ENCODE results near the gene OPN3. TPM values are rescaled to one million over a fixed set of nuclear protein-coding genes. Genes with fewer than 3 reads are reported as not detected.
A peak's percentile ranks its signal among the peaks of the same experiment; 100 is the strongest.

The OPN3 gene
- total and polyA plus RNA-seq, 9 of the 15 experiments (the other 6 are each of a cell fraction or from before 2014, with no cell fraction given): 4.2 to 34.6 (median 17.0) TPM

DNA sequence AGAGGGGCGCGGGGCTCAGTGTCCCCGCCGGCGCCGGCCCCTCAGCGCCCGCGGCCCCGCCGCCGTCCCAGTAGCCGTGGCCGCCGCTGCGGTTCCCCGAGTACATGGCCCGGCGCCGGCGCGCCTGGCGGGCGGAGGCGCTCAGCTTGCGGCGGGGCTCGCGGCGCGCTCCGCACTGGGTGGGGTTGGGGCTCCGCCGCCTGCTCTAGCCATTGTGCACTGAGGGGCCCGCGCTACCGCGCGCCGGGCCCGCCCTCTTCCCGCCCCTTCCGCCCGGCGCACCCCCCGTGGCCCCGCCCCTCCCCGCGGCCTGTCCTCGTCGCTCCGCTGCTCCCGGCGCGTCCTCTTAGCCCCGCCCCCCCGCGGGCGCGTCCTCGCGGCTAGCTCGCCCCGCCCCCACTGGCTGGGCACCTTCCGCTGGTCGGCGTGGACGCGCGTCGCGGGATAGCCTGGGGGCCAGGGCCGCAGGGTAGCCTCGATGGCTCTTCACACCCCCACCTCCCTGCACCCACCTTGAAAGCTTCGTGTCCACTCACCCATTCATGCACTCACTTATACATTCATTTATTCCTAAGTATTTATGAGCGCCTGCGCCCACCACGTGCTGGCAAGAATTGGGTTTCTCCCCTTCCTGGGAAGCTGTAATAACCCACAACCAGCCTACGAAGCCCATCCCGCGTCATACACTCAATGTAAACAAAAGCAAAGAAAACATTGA, at the start of gene OPN3, which contains the start of gene CHML (continued):
- TF ChIP-seq, protein P1, sequence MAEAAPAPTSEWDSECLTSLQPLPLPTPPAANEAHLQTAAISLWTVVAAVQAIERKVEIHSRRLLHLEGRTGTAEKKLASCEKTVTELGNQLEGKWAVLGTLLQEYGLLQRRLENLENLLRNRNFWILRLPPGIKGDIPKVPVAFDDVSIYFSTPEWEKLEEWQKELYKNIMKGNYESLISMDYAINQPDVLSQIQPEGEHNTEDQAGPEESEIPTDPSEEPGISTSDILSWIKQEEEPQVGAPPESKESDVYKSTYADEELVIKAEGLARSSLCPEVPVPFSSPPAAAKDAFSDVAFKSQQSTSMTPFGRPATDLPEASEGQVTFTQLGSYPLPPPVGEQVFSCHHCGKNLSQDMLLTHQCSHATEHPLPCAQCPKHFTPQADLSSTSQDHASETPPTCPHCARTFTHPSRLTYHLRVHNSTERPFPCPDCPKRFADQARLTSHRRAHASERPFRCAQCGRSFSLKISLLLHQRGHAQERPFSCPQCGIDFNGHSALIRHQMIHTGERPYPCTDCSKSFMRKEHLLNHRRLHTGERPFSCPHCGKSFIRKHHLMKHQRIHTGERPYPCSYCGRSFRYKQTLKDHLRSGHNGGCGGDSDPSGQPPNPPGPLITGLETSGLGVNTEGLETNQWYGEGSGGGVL (CRISPR knock-in tag; IDR thresholded peaks at IDR 0.05): no peak
- TF ChIP-seq BCL6 (CRISPR knock-in tag; IDR thresholded peaks at IDR 0.05) (no peak), SMAD2 (IDR thresholded peaks at IDR 0.05; ENCODE audit: low read depth, low read length) (no peak), ZFX (CRISPR knock-in tag; IDR thresholded peaks at IDR 0.05) (peak; percentile 57), HEY1 (CRISPR knock-in tag; IDR thresholded peaks at IDR 0.05; ENCODE audit: borderline replicate concordance) (no peak), SIN3B (IDR thresholded peaks at IDR 0.05; ENCODE audit: low read depth) (peak; percentile 69; the same call in 1 of the 2 replicates), ZNF668 (CRISPR knock-in tag; IDR thresholded peaks at IDR 0.05) (no peak; the same call in 1 of the 2 replicates), IRF9 (tag; IDR thresholded peaks at IDR 0.05) (0 out of 2 replicates have a peak, but pooled peaks have one; percentile 11), CREM (IDR thresholded peaks at IDR 0.05; ENCODE audit: low read depth) (peak; percentile 71; the same call in 1 of the 2 replicates), ZNF518B (CRISPR knock-in tag; IDR thresholded peaks at IDR 0.05) (no peak), CHCHD3 (CRISPR knock-in tag; IDR thresholded peaks at IDR 0.05) (no peak), RNF219 (CRISPR knock-in tag; IDR thresholded peaks at IDR 0.05) (no peak), GATAD2B (IDR thresholded peaks at IDR 0.05; ENCODE audit: borderline replicate concordance) (peak; percentile 95), TAF1 (IDR thresholded peaks at IDR 0.05; ENCODE audit: control insufficient read depth, extremely low read depth, insufficient read depth, low read length, severe bottlenecking) (peak; percentile 92), EGR1 (conservative IDR thresholded peaks at IDR 0.05) (no peak), ETV5 (CRISPR knock-in tag; IDR thresholded peaks at IDR 0.05; ENCODE audit: low read depth) (peak; percentile 75), ESRRB (CRISPR knock-in tag; IDR thresholded peaks at IDR 0.05; ENCODE audit: borderline replicate concordance) (no peak)
- TF ChIP-seq, protein P2, sequence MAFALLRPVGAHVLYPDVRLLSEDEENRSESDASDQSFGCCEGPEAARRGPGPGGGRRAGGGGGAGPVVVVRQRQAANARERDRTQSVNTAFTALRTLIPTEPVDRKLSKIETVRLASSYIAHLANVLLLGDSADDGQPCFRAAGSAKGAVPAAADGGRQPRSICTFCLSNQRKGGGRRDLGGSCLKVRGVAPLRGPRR (CRISPR knock-in tag; IDR thresholded peaks at IDR 0.05): no peak
